ENCODE results near the gene B4GALNT3. TPM values are rescaled to one million over a fixed set of nuclear protein-coding genes. Genes with fewer than 3 reads are reported as not detected.

Gene B4GALNT3
- total RNA-seq, 2 donors from 2014 or later: 3.5 to 4.7 TPM

DNA sequence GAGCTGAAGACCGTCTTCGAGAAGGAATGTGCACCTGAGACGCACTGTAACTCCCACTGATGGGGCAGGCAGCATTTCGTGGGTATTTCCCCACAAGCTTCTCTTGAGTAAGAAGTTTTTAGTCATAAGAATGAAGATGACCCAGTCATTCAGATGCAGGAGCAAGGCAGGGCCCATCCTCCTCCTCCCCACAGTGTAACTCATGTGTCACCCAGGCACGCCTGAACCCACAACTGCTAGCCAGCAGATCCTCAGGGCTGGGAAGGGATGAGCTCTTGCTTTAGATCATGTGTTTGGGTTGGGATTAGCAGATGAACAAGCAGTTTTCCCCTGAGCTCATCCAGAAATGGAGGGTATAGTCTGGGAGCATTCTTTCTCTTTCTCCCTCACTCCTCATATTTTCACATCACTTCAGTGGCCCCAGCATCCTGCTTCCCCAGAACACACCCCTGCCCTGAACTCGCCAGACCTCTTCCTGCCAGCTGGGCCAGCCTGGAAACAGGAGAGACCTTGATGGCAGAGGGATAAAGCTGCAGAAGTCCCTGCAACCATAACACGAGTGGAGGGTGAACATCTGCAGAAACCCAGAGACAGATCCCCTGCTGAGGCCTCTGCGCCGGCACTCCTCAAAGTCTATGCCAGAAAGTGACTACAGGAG is 73.3 kb downstream of the B4GALNT3 start:
- Mint-ChIP-seq H3K9me3 (peaks cover 8% of the 10 kb centered on the region), H3K36me3 (ENCODE audit: low read depth) (no peaks in the 10 kb centered on the region), H3K4me1 (no peaks in the 10 kb centered on the region), H3K27ac (no peak overlapping the region), H3K4me3 (no peak overlapping the region), H3K27me3 (no peaks in the 10 kb centered on the region)
- ATAC-seq (replicated peaks): peak; percentile 53

DNA sequence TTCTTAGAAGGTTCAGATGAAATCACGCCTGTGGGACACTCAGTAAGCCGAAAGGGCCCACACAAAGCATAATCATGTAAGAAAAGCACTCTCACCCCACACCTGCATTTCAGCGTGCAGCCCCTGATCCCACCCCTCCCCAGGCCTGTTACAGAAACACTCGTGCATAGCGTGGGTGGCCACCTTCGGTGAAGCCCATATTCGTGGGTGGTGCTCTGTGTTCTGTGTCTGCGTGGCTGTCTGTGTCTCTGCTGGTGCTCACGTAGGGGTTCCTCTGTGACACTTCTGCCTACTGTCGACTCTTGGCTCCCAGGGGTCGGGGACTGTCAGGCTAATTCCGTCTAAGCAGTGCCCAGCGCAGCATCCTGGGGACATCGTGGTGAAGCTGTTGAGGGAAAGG is 74.0 kb downstream of the B4GALNT3 start:
- peaks cover 8% of the 10 kb centered on the region for H3K9me3 Mint-ChIP-seq
- no peaks in the 10 kb centered on the region for H3K4me1 Mint-ChIP-seq
- no peak for ATAC-seq (replicated peaks)
- H3K27me3 Mint-ChIP-seq: no peaks in the 10 kb centered on the region
- H3K4me3 Mint-ChIP-seq: no peak overlapping the region
- no peak overlapping the region for H3K27ac Mint-ChIP-seq
- no peaks in the 10 kb centered on the region for H3K36me3 Mint-ChIP-seq (ENCODE audit: low read depth)

DNA sequence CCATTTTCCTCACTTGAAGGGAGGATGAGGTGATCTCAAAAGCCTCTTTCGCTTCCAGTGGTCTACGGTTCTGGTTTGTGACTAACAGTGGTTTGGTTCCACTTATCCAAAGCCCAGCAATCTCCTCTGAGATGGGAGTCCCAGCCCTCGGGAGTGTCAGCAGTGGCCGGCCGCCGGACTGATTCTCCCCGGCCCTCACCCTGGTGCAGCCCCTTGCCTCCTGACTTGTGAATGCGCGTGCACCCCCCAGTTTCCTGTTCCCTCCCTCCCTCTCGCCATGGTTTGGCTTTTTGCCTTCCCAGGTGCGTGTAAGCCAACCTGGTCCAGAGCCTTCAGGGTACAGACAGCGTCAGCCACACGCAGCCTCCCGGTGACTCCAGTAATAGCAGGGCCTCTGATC is 74.5 kb downstream of the B4GALNT3 start:
- H3K27me3 Mint-ChIP-seq: no peaks in the 10 kb centered on the region
- peaks cover 5% of the 10 kb centered on the region for H3K4me1 Mint-ChIP-seq
- ATAC-seq (replicated peaks): no peak

DNA sequence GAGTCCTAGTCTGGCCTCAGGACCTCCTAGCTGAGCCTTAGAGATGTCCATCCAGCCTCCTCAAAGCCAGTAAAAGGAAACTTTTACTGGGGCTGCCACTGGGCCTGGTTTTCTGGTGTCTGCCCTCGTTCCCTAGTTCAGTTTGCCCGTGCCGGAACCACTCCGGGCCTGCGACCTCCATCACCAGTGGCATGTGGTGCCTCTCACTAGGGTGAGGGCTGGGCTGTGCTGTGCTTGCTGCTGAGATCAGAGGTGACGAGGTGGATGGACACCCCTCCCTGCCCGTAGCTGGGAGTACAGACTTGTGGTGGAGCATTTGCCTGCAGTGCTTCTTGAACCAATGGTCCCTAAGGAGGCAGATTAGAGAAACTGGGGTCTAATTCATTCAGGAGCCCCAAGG is 75.7 kb downstream of the B4GALNT3 start:
- Mint-ChIP-seq H3K27me3 (no peaks in the 10 kb centered on the region), H3K9me3 (peaks cover 5% of the 10 kb centered on the region), H3K27ac (no peak overlapping the region), H3K4me1 (peaks cover 12% of the 10 kb centered on the region), H3K4me3 (no peak overlapping the region), H3K36me3 (ENCODE audit: low read depth) (no peaks in the 10 kb centered on the region)
- no peak for ATAC-seq (replicated peaks)

More for the DNA sequence above, 74.5 kb downstream of the B4GALNT3 start:
- Mint-ChIP-seq H3K9me3 (peaks cover 6% of the 10 kb centered on the region), H3K4me3 (no peak overlapping the region), H3K36me3 (ENCODE audit: low read depth) (no peaks in the 10 kb centered on the region), H3K27ac (no peak overlapping the region)

DNA sequence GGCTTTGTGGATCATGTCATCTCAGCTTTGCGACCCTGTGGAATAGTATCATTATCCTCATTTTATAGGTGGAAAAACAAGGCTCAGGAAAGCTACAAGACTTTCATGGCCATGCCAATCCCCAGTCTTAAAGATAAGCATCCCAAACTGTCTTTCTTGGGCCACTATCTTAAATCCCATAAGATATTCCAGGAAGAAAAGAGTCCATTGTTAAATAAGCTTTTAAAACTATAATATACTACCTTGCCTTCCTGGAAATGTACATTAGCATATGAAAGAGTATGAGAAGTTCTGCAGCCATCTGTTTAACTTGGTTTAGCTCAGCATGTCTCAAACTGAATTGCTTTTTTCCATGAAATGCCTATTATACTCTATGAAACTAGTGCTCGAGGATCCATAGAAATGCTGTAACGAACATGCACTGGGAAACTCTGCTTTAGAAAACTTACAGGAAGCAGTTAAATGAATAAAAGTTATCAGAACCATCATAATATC is 77.1 kb downstream of the B4GALNT3 start:
- no peak overlapping the region for H3K27ac Mint-ChIP-seq
- H3K4me3 Mint-ChIP-seq: no peak overlapping the region
- H3K4me1 Mint-ChIP-seq: peaks cover 13% of the 10 kb centered on the region
- no peaks in the 10 kb centered on the region for H3K36me3 Mint-ChIP-seq (ENCODE audit: low read depth)
- no peak for ATAC-seq (replicated peaks)
- H3K9me3 Mint-ChIP-seq: peaks cover 5% of the 10 kb centered on the region
- no peaks in the 10 kb centered on the region for H3K27me3 Mint-ChIP-seq

DNA sequence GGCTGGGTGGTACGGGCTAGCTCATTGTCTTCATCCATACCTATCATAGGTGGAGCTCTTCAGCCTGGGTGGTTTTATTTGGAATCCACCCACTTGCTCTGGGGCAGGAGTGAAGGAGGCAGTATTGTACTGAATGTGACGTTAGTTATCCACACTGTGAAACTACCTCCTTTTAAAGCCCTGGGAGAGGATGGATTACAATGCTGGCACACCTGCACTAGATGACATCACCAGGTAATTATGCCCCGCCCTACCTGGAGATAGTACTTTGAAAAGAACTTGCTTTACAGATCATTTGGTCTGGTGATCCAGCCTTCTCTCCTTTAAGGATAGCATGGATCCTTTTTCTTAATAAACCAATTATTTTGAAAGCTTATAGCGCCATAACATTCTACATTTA is 78.0 kb downstream of the B4GALNT3 start:
- H3K4me3 Mint-ChIP-seq: no peak overlapping the region
- H3K4me1 Mint-ChIP-seq: peaks cover 13% of the 10 kb centered on the region
- no peak for ATAC-seq (replicated peaks)
- H3K27me3 Mint-ChIP-seq: no peaks in the 10 kb centered on the region
- H3K27ac Mint-ChIP-seq: no peak overlapping the region
- H3K36me3 Mint-ChIP-seq (ENCODE audit: low read depth): no peaks in the 10 kb centered on the region
- H3K9me3 Mint-ChIP-seq: no peaks in the 10 kb centered on the region

DNA sequence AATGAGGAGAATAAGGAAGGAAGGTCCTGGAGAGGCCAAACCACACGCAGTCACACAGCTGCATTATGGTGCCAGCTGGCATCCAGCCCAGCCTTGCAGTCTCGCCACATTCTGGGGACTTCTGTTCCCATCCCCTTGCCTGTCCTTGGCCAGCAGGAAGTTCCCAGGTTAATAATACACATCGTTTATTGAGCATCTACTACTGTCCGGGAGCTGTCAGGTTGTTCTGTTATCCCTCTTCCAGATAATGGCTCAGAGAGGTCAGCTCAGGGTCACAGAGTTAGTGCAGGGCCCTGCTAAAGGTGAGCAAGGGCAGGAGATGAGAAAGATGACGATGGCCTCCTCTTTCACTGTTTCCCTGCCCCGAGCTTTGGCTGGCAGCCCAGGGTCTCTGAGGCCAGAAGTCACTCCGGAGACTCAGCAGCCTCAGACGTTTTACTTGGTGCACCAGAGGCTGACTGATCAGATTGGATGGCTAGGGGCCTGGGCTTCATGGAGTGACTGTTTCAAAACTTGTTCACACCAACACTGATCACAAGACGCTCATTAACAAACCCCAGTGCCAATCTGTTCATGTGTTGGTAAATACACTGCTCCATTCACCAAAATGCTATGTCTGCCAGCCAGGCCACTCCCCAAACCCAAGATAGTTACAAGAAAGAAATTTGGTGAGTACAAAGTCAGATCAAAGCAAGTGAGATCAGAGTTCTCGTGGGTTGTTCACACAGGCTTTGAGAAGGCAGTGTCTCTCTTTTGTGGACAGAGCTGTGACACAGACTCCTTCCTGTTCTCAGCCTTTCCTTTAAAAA is 79.2 kb downstream of the B4GALNT3 start:
- H3K4me3 Mint-ChIP-seq: peak overlapping the region; percentile 58
- peak overlapping the region; percentile 81 for H3K27ac Mint-ChIP-seq

DNA sequence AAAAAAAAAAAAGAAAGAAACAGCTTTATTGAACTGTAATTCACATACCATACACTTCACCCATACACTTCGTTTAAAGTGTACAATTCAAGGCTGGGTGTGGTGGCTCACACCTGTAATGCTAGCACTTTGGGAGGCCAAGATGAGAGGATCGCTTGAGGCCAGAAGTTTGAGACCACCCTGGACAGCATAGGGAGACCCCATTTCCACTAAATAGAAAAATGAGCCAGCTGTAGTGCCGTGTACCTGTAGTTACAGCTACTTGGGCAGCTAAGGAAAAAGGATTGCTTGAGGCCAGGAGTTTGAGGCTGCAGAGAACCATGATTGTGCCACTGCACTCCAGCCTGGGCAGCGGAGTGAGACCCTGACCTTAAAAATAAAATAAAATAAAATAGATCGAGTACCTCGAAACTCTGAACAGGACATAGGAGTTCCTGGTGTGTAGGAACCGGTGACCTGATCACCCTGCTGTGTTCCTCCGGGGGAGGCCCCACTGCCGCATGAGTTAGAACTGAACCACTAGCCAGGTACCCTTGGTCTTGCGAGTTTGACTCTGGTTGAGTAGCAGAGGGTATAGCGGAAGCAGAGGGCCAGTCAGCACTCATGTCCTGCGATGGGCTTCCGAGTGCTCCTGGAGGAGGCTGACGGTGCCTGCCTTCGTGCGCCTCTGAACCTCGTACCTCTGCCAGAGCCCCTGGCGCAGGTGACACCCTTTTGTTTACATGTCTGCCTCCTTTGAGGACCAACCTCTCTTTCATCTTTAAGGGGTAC is 80.0 kb downstream of the B4GALNT3 start:
- H3K9me3 Mint-ChIP-seq: no peaks in the 10 kb centered on the region
- H3K27me3 Mint-ChIP-seq: peaks cover 6% of the 10 kb centered on the region
- H3K36me3 Mint-ChIP-seq (ENCODE audit: low read depth): no peaks in the 10 kb centered on the region
- peaks cover 19% of the 10 kb centered on the region for H3K4me1 Mint-ChIP-seq
- H3K4me3 Mint-ChIP-seq: peak overlapping the region; percentile 58
- H3K27ac Mint-ChIP-seq: peak overlapping the region; percentile 81
- no peak for ATAC-seq (replicated peaks)

More for the DNA sequence above, 79.2 kb downstream of the B4GALNT3 start:
- Mint-ChIP-seq H3K4me1 (peaks cover 13% of the 10 kb centered on the region), H3K9me3 (no peaks in the 10 kb centered on the region), H3K36me3 (ENCODE audit: low read depth) (no peaks in the 10 kb centered on the region), H3K27me3 (no peaks in the 10 kb centered on the region)
- ATAC-seq (replicated peaks): peak; percentile 87

DNA sequence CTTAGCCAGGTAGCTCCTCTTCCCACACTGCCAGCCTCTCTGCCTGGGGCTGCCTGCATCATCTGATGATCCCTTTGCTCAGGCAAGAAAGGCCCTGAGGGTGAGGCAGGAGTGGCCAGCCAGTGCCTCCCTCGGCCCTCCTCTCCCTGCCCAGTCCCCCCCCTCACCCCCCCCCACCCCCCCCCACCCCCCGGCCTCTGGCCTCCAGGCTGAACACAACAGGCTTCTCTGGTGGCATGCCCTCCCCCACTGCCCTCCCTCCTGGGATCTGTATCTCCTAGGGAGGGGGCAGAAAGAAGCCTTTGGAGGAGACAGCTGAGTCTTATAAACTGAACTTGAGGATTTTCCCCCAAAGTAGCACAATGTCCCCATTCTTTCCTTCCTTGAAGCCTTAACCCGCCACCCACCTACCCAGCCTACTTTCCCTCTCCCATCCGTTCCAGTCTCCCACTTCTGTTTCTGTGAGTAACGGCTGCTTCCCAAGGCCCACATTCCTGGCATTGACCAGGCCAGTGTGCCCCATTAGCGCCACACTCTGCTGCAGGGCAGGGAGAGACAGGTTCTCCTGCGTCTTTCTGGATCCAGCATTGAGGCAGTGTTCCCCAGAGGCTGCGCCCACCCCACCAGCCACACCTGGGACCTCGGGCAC is 82.1 kb downstream of the B4GALNT3 start:
- H3K4me1 Mint-ChIP-seq: peaks cover 20% of the 10 kb centered on the region
- H3K27me3 Mint-ChIP-seq: peaks cover 8% of the 10 kb centered on the region
- H3K27ac Mint-ChIP-seq: no peak overlapping the region
- H3K4me3 Mint-ChIP-seq: no peak overlapping the region
- no peaks in the 10 kb centered on the region for H3K9me3 Mint-ChIP-seq
- ATAC-seq (replicated peaks): no peak
- H3K36me3 Mint-ChIP-seq (ENCODE audit: low read depth): no peaks in the 10 kb centered on the region

DNA sequence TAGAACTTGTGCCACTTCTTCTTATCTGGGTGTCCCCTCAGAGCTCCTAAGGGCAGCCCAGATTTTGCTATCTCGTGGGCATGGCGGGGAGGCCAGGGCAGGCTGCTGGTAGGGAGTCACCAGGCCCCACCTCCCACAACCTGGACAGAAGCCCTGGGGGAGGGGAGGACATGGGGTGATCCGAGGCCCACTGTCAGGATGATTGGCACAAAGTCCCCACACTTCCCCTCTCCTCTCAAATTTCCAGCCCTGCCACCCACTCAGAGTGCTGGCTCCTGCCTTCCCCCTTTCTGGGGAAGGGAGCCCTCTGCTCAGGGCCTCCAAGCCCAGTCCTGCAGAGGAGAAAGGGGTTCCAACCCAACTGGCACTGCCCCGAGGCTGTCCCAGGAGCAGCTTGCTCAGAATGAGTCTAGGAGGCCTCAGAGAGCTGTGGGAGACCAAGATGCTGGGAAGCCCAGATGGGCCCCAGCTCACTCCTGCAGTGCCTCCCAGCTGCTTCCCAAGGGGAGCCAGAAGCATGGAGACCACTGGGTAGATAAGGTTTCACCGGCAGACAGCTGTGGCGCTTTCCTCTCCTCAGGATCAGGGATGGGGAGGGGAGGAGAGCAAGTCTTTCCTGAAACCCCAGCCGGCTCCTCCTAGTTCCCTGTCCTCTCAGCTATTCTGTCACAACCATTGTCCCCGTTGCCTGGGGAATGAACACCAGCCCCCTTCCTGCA is 82.8 kb downstream of the B4GALNT3 start:
- Mint-ChIP-seq H3K4me1 (peaks cover 20% of the 10 kb centered on the region), H3K36me3 (ENCODE audit: low read depth) (no peaks in the 10 kb centered on the region), H3K27ac (no peak overlapping the region), H3K4me3 (no peak overlapping the region), H3K27me3 (peaks cover 8% of the 10 kb centered on the region), H3K9me3 (no peaks in the 10 kb centered on the region)
- no peak for ATAC-seq (replicated peaks)

DNA sequence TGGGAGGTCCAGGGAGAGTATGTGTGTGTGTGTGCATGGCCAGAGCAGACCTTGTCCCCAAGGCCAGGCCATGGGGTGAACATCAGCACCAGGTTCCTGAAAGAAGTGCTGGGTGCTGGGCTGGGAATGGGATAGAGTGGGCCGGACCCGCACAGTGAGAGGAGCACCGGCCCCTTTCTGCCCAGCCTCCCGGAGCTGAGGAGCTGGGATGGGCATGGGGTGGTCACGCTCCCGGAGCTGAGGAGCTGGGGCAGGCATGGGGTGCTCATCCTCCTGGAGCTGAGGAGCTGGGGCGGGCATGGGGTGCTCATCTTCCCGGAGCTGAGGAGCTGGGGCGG is 83.3 kb downstream of the B4GALNT3 start:
- Mint-ChIP-seq H3K4me3 (no peak overlapping the region), H3K27me3 (peaks cover 8% of the 10 kb centered on the region), H3K36me3 (ENCODE audit: low read depth) (no peaks in the 10 kb centered on the region), H3K4me1 (peaks cover 20% of the 10 kb centered on the region), H3K9me3 (no peaks in the 10 kb centered on the region), H3K27ac (no peak overlapping the region)
- ATAC-seq (replicated peaks): no peak

DNA sequence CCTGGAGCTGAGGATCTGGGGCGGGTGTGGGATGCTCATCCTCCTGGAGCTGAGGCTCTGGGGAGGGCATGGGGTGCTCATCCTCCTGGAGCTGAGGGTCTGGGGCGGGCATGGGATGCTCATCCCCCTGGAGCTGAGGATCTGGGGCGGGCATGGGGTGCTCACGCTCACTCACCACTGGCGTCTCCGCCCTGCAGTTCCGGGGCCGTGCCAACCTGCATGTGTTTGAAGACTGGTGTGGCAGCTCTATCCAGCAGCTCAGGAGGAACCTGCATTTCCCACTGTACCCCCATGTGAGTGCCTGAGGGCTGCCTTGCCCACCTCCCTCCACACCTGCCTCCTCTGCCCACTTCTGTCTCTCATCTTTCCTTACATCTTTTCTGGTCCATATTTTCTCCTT is 84.4 kb downstream of the B4GALNT3 start:
- Mint-ChIP-seq H3K9me3 (no peaks in the 10 kb centered on the region), H3K27me3 (peaks cover 8% of the 10 kb centered on the region), H3K27ac (no peak overlapping the region), H3K4me1 (peaks cover 20% of the 10 kb centered on the region), H3K4me3 (no peak overlapping the region), H3K36me3 (ENCODE audit: low read depth) (no peaks in the 10 kb centered on the region)
- ATAC-seq (replicated peaks): no peak

DNA sequence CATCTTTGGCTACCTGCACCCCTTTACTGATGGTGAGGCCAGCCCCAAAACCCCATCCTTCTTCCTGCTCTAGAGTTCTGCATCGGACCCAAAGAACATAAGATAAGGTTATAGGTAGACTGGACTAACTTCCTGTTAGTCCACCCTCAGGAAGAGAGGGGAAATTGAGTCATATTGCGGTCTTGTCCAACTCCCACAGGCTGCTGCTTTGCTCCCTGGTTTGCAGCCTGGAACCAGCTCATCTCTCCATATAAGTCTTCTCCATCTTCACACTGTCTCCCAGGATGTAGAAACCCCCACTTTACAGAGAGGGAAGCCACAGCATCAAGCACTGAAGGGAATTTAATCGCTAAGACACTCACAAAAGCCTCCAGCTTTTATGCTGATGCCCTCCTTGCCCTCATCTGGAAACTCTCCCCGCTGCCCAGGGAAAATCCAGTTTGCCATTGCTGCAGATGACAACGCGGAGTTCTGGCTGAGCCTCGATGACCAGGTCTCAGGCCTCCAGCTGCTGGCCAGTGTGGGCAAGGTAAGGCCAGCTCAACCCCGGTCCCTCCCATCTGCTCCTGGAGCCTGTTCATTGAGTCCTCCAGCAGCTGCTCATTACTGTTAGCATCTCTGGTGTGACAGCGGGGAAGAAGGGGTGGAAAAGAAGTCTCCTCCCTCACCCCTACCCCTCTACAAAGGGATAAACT is 85.3 kb downstream of the B4GALNT3 start:
- Mint-ChIP-seq H3K27ac (no peak overlapping the region), H3K4me3 (no peak overlapping the region), H3K9me3 (no peaks in the 10 kb centered on the region), H3K27me3 (peaks cover 8% of the 10 kb centered on the region), H3K4me1 (peaks cover 18% of the 10 kb centered on the region), H3K36me3 (ENCODE audit: low read depth) (no peaks in the 10 kb centered on the region)
- ATAC-seq (replicated peaks): no peak
